ENCODE measurements around the gene TIMP3.

DNA sequence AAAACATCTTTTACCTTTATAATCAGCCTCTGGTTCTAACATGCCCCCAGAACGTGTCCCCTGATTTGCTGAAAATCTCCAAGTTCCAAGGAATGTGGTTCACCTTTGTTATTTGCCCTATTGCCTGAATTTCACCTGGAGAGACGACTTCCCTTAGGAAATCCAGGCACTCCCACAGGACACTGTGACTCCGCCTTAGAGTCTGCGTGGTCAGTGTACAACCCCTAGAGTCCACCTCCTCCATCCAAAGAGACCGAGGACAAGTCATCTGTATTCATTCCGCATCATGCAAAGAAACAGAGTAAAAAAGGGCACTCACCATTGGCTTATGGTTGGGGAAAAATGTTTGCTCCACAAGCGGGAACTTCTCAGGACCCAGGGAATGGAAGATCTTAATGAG, 63.1 kb downstream of the TIMP3 start:
- TF ChIP-seq, protein P1, sequence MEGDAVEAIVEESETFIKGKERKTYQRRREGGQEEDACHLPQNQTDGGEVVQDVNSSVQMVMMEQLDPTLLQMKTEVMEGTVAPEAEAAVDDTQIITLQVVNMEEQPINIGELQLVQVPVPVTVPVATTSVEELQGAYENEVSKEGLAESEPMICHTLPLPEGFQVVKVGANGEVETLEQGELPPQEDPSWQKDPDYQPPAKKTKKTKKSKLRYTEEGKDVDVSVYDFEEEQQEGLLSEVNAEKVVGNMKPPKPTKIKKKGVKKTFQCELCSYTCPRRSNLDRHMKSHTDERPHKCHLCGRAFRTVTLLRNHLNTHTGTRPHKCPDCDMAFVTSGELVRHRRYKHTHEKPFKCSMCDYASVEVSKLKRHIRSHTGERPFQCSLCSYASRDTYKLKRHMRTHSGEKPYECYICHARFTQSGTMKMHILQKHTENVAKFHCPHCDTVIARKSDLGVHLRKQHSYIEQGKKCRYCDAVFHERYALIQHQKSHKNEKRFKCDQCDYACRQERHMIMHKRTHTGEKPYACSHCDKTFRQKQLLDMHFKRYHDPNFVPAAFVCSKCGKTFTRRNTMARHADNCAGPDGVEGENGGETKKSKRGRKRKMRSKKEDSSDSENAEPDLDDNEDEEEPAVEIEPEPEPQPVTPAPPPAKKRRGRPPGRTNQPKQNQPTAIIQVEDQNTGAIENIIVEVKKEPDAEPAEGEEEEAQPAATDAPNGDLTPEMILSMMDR (IDR thresholded peaks at IDR 0.05), result no peak
- TF ChIP-seq POLR2A (IDR thresholded peaks at IDR 0.05), result no peak

All from heart left ventricle (tissue), 13 donors.